DMS53 (cell line): Measurements from ENCODE around the gene MRPS11.
"Not testable (repeated sequence)": the region's sequence is repeated elsewhere in the genome, so short reads cannot be mapped to it uniquely, and the experiment has no call there.

Experiments
- DNase-seq: peaks from one replicate; lab custom pipeline; 2025; lab: John Stamatoyannopoulos, UW

The MRPS11 gene

GRCh38 chr15:88454867-88455810 lies 12.4 kb upstream of the MRPS11 start:
- DNase-seq = peak; percentile 88

- no peak for DNase-seq
Observed at GRCh38 chr15:88456733-88457132, 10.8 kb upstream of the MRPS11 start.

GRCh38 chr15:88463870-88464532 lies 3.5 kb upstream of the MRPS11 start:
- no peak for DNase-seq

- DNase-seq = no peak
Observed at GRCh38 chr15:88465633-88466224, 1.8 kb upstream of the MRPS11 start.

GRCh38 chr15:88467935-88468528 lies 524 bp downstream of the MRPS11 start:
- peak; percentile 29 for DNase-seq

- DNase-seq = not testable (repeated sequence)
Observed at GRCh38 chr15:88468721-88469120, 1.2 kb downstream of the MRPS11 start.

- no peak for DNase-seq
Observed at GRCh38 chr15:88469321-88469720, 1.8 kb downstream of the MRPS11 start.

- DNase-seq = no peak
Observed at GRCh38 chr15:88470625-88471372, 3.3 kb downstream of the MRPS11 start.

GRCh38 chr15:88472225-88472624 lies 4.7 kb downstream of the MRPS11 start:
- no peak for DNase-seq

GRCh38 chr15:88473661-88474293 lies 6.3 kb downstream of the MRPS11 start:
- not testable (repeated sequence) for DNase-seq

- DNase-seq = peak; percentile 66
Observed at GRCh38 chr15:88476635-88477060, 9.1 kb downstream of the MRPS11 start.

- no peak for DNase-seq
Observed at GRCh38 chr15:88477126-88477525, 9.6 kb downstream of the MRPS11 start.

GRCh38 chr15:88477904-88478303 lies 10.4 kb downstream of the MRPS11 start:
- DNase-seq = no peak

GRCh38 chr15:88479169-88479568 lies 11.7 kb downstream of the MRPS11 start:
- peak; percentile 5 for DNase-seq

- no peak for DNase-seq
Observed at GRCh38 chr15:88480981-88481380, 13.5 kb downstream of the MRPS11 start.

GRCh38 chr15:88482263-88482662 lies 14.8 kb downstream of the MRPS11 start:
- no peak for DNase-seq

GRCh38 chr15:88484682-88485331 lies 17.3 kb downstream of the MRPS11 start:
- DNase-seq = no peak

- DNase-seq = no peak
Observed at GRCh38 chr15:88487178-88487795, 19.8 kb downstream of the MRPS11 start.

- no peak for DNase-seq
Observed at GRCh38 chr15:88487796-88488523, 20.5 kb downstream of the MRPS11 start.
